Upper lobe of left lung (tissue), 4 donors: ENCODE results near the gene ADGRD2.

Experiments used
- POLR2A ChIP-seq, 4 donors: fragments of 450-650 bp; IDR thresholded peaks; one replicate each; pipeline ENCODE4 v1.5.1; 2016 to 2017; ENCODE audit warnings: antibody characterized with exemption in 4 of 4, mild to moderate bottlenecking in 2 of 4
- POLR2AphosphoS5 ChIP-seq, 2 donors: sonication (generic); formaldehyde crosslinking; IDR thresholded peaks; one replicate each; pipeline ENCODE4 v1.5.1; 2017; ENCODE audit warnings: antibody characterized with exemption in 2 of 2
- TF ChIP-seq, protein P1 (sequence below), 6 experiments: fragments of 450-650 bp in 4 of 6; fragments of 200-600 bp in 2 of 6; sonication (generic) in 2 of 6; IDR thresholded peaks; one replicate each; pipeline ENCODE4 v1.5.1; 2016 to 2019; ENCODE audit warnings: antibody characterized with exemption in 6 of 6

DNA sequence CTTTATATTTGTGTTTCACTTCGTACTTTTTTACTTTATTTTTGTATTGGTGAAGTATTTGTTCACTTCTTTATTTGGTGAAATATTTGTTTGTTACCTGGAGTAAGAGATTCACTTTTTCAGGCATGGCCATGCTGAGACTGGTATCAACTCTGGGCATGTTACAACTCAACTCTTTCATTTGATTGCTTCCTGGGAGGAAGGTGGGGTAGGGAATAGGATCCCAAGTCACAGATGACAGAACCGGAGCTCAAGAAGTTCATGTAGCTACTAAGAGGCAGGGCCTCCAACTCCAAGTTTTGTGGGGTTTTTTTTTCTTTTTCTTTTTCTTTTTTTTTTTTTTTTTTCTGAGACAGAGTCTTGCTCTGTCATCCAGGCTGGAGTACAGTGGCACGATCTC is 6.1 kb upstream of the ADGRD2 start:
- TF ChIP-seq POLR2A (IDR thresholded peaks at IDR 0.05) (no peak), POLR2AphosphoS5 (IDR thresholded peaks at IDR 0.05) (no peak)
- TF ChIP-seq, protein P1, sequence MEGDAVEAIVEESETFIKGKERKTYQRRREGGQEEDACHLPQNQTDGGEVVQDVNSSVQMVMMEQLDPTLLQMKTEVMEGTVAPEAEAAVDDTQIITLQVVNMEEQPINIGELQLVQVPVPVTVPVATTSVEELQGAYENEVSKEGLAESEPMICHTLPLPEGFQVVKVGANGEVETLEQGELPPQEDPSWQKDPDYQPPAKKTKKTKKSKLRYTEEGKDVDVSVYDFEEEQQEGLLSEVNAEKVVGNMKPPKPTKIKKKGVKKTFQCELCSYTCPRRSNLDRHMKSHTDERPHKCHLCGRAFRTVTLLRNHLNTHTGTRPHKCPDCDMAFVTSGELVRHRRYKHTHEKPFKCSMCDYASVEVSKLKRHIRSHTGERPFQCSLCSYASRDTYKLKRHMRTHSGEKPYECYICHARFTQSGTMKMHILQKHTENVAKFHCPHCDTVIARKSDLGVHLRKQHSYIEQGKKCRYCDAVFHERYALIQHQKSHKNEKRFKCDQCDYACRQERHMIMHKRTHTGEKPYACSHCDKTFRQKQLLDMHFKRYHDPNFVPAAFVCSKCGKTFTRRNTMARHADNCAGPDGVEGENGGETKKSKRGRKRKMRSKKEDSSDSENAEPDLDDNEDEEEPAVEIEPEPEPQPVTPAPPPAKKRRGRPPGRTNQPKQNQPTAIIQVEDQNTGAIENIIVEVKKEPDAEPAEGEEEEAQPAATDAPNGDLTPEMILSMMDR (IDR thresholded peaks at IDR 0.05) = no peak
